Transverse colon (tissue), 4 donors: ENCODE results near the gene PRLHR.

Experiments
- CTCF ChIP-seq, 5 experiments: fragments of 200-600 bp in 3 of 5; fragments of 450-650 bp in 2 of 5; sonication (generic) in 3 of 5; IDR thresholded peaks; 1 replicate in 2 of 5; 2 replicates in 3 of 5; pipeline ENCODE4 v1.5.1; 2016 to 2017; ENCODE audit warnings: antibody characterized with exemption in 5 of 5, inconsistent platforms in 3 of 5, mild to moderate bottlenecking in 2 of 5, moderate library complexity in 1 of 5
- EP300 ChIP-seq: sonication (generic); formaldehyde crosslinking; IDR thresholded peaks from one replicate; pipeline ENCODE4 v1.6.1; 2017; ENCODE audit warnings: antibody characterized with exemption, low read depth
- POLR2A ChIP-seq: fragments of 450-650 bp; IDR thresholded peaks from one replicate; pipeline ENCODE4 v1.6.1; 2016; ENCODE audit warnings: antibody characterized with exemption, mild to moderate bottlenecking, moderate library complexity
- POLR2AphosphoS5 ChIP-seq, 3 donors: sonication (generic); formaldehyde crosslinking; IDR thresholded peaks; one replicate each; pipeline ENCODE4 v1.6.1; 2016; ENCODE audit warnings: antibody characterized with exemption in 3 of 3

GRCh38 chr10:118621304-118621942 lies 26.0 kb upstream of the PRLHR start:
- TF ChIP-seq POLR2A (no peak), CTCF (IDR thresholded peaks at IDR 0.05) (no peak), EP300 (no peak), POLR2AphosphoS5 (IDR thresholded peaks at IDR 0.05) (no peak)
